Kidney (tissue), 14 donors: Measurements from ENCODE around the gene TMEM131L. TPM values are rescaled to one million over a fixed set of nuclear protein-coding genes. Genes with fewer than 3 reads are reported as not detected.
A peak's percentile ranks its signal among the peaks of the same experiment; 100 is the strongest.

Experiments used
- DNase-seq, 5 donors: peaks; one replicate each; pipeline ENCODE4 v3.0.0-alpha.2; 2013 to 2020
- FAIRE-seq: peaks from 2 replicates; lab custom pipeline; 2012; peaks lifted over from hg19 to GRCh38; lab: Jason Lieb, UNC
- H3K27ac ChIP-seq, 2 donors: one replicate each; pipeline ENCODE4 v1.7.0; 2013; ENCODE audit warnings: low read depth in 2 of 2, low read length in 2 of 2, inconsistent platforms in 1 of 2
- H3K27me3 ChIP-seq: one replicate; pipeline ENCODE4 v1.7.1; 2013; ENCODE audit warnings: low read length, inconsistent platforms; ENCODE audit not compliant: control insufficient read depth, insufficient read depth
- H3K36me3 ChIP-seq, 3 donors: one replicate each; pipeline versions ENCODE4 v1.7.0 to v1.7.1; 2013; ENCODE audit warnings: low read length in 3 of 3, control low read depth in 1 of 3, inconsistent platforms in 1 of 3; ENCODE audit not compliant: insufficient read depth in 3 of 3, control insufficient read depth in 2 of 3
- H3K4me1 ChIP-seq, 3 donors: one replicate each; pipeline versions ENCODE4 v1.7.0 to v1.7.1; 2013; ENCODE audit warnings: low read length in 3 of 3, inconsistent platforms in 1 of 3, low read depth in 1 of 3; ENCODE audit not compliant: control insufficient read depth in 2 of 3, insufficient read depth in 2 of 3
- H3K4me3 ChIP-seq, 3 donors: one replicate each; pipeline versions ENCODE4 v1.7.0 to v1.8.1; 2013; ENCODE audit warnings: low read length in 3 of 3, control low read depth in 1 of 3, inconsistent platforms in 1 of 3
- H3K9ac ChIP-seq, 3 donors: one replicate each; pipeline versions ENCODE4 v1.7.0 to v1.7.1; 2013; ENCODE audit warnings: low read length in 3 of 3, control low read depth in 1 of 3, inconsistent platforms in 1 of 3
- H3K9me3 ChIP-seq, 3 donors: one replicate each; pipeline versions ENCODE4 v1.7.0 to v1.7.1; 2013; ENCODE audit warnings: low read length in 3 of 3, control low read depth in 1 of 3, inconsistent platforms in 1 of 3; ENCODE audit not compliant: control insufficient read depth in 2 of 3, insufficient read depth in 1 of 3
- CTCF ChIP-seq: IDR thresholded peaks from 3 replicates; pipeline ENCODE4 v1.5.1; 2012; ENCODE audit warnings: mild to moderate bottlenecking, moderate library complexity, borderline replicate concordance; ENCODE audit not compliant: insufficient read depth; ENCODE audit errors: extremely low read depth
- intact Hi-C: fragments of 100-400 bp; cut with DNase I; formaldehyde crosslinking; loops from one replicate; pipeline ENCODE4 v1.11.1; 2022
- polyA plus RNA-seq: library from polyadenylated mRNA; stranded (reverse); fragments of 350-450 nt; fragmentation: Illumina TruSeq; extraction: RNeasy Lipid Tissue Mini Kit (QIAGEN cat#74804); gene quantifications from one replicate; pipeline ENCODE4 v1.2.3, GENCODE V29; 2014; ENCODE audit warnings: low read depth, low replicate concordance; ENCODE audit not compliant: insufficient read depth
- total RNA-seq: library from RNA; stranded (reverse); fragmentation: NEBNext Ultra II Directional; extraction: Animal tissue kit (Norgen Biotek cat#: 25700); gene quantifications from one replicate; pipeline ENCODE4 v1.2.1, GENCODE V29; 2021
- donor health status: control.
- donor health status: control.
- donor health status: control.
- donor health status: control.
- donor health status: control.
- donor health status: DM: yes; HTN: yes; CAD: no.
- donor health status: Normal renal cell carcinoma (clear cell type).

The TMEM131L gene
- total and polyA plus RNA-seq, 2 donors from 2014 or later = 3.0 to 17.0 TPM

DNA sequence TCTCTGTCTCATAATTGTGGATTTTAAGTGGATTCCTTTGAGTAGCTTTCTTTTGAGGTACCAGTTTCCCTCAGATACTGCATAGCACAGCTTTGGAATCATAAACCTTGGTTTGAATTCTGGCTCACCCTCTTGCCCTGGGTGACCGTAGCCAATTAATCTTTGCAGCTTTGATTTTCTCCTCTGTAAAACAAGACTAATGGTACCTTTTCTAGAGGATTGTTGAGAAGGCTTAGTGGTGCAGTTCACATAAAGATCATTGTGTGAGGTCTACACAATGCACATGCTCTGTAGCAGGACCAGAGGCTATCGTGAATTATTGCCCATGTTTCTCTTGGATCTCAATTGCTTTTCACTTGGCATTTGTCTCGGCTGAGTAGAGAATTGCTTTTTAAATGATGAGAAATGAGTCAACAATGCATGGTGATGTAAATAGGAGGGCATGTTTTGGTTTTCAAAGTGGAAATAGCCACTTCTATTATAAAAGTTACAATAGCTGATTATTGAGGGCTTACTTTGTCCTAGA, 47.9 kb downstream of the TMEM131L start:
- peak overlapping the region in 1 of 2 donors; percentile 7 for H3K27ac ChIP-seq
- FAIRE-seq = no peak
- intact Hi-C loops = no loop called here
- H3K4me1 ChIP-seq = peaks cover 2 to 5% (median 4%) of the 10 kb centered on the region in 3 donors
- H3K9me3 ChIP-seq = no peaks in the 10 kb centered on the region
- no peaks in the 10 kb centered on the region for H3K27me3 ChIP-seq
- peak in 2 of 5 donors; percentile 41 to 63 for DNase-seq
- no peaks in the 10 kb centered on the region for H3K36me3 ChIP-seq
- no peak overlapping the region for H3K9ac ChIP-seq
- TF ChIP-seq CTCF = no peak
- H3K4me3 ChIP-seq = no peak overlapping the region

DNA sequence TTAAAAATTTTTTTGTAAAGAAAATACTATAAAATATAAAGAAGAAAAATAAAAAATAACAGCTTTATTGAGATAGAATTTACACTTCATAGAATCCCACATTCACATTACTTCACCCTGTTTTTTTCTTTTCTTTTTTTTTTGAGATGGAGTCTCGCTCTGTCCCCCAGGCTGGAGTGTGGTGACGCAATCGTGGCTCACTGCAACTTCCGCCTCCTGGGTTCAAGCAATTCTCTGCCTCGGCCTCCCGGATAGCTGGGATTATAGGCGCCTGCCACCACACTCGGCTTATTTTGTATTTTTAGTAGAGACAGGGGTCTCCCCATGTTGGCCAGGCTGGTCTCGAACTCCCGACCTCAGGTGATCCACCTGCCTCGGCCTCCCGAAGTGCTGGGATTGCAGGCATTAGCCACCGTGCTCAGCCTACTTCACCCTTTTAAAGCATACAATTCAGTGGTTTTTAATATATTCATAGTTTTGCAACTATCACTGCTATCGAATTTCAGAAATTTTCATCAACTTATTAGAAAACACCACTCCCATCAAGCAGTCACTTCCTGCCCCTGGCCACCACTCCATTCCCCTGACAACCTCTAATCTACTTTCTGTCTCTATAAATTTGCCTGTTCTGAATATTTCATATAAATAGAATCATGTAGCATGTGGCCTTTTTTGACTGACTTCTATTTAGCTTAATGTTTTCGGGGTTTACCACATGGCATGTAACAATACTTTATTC, 48.7 kb downstream of the TMEM131L start:
- Histone ChIP-seq H3K36me3 (no peaks in the 10 kb centered on the region), H3K27ac (no peak overlapping the region), H3K4me3 (no peak overlapping the region), H3K9ac (no peak overlapping the region), H3K27me3 (no peaks in the 10 kb centered on the region), H3K4me1 (peaks cover 2 to 5% (median 4%) of the 10 kb centered on the region in 3 donors), H3K9me3 (no peaks in the 10 kb centered on the region)
- no peak for TF ChIP-seq CTCF
- FAIRE-seq = no peak
- no peak for DNase-seq
- intact Hi-C loops = no loop called here

GRCh38 chr4:153517159-153517558, 51.0 kb downstream of the TMEM131L start:
- H3K27ac ChIP-seq = no peak overlapping the region
- intact Hi-C loops = no loop called here
- H3K4me1 ChIP-seq = peaks cover 2 to 5% (median 4%) of the 10 kb centered on the region in 3 donors
- DNase-seq = no peak
- H3K4me3 ChIP-seq = no peak overlapping the region
- no peak for TF ChIP-seq CTCF
- H3K36me3 ChIP-seq = no peaks in the 10 kb centered on the region
- no peaks in the 10 kb centered on the region for H3K9me3 ChIP-seq
- no peak overlapping the region for H3K9ac ChIP-seq
- H3K27me3 ChIP-seq = no peaks in the 10 kb centered on the region
- FAIRE-seq = no peak
